Activated CD8-positive, alpha-beta memory T cell treated with anti-CD3 and anti-CD28 coated beads, Interleukin-2, amount 50 U/mL, for 24 hours (primary cell): ENCODE results near the gene REST.
"Not testable (repeated sequence)": the region's sequence is repeated elsewhere in the genome, so short reads cannot be mapped to it uniquely, and the experiment has no call there.

Experiments used
- DNase-seq: peaks from one replicate; pipeline ENCODE4 v3.0.0-alpha.2; 2020; ENCODE audit errors: extremely low read depth

Gene REST

GRCh38 chr4:56909086-56909894, 1.6 kb downstream of the REST start:
- DNase-seq: no peak

GRCh38 chr4:56910172-56910967, 2.7 kb downstream of the REST start:
- DNase-seq: no peak

GRCh38 chr4:56914336-56914735, 6.6 kb downstream of the REST start:
- no peak for DNase-seq

DNA sequence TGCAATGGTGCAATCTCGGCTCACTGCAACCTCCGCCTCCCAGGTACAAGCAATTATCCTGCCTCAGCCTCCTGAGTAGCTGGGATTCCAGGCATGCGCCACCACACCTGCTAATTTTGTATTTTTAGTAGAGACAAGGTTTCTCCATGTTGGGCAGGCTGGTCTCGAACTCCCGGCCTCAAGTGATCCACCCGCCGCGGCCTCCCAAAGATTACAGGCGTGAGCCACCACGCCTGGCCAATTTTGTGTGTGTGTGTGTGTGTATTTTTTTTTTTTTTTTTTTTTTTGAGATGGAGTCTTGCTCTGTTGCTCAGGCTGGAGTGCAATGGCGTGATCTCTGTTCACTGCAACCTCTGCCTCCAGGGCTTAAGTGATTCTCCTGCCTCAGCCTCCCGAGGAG, 7.3 kb downstream of the REST start:
- not testable (repeated sequence) for DNase-seq

DNA sequence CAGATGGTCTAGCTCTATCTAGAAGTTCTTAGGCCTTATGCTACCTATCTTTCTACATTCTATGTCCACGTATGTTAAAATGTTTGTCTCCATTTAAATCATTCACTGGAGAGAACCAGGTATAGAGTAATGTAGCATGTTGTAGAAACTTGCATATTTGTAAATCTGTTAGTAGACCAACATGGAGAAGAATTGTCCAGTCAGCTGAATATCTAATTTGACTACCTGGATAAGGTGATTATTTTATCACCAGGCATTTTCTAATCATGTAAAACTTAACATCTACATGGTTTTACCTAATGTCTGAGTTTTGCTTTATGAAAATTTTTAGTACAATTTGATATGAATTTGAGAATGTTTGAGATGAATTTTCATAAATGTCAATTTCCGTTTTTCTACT, 19.5 kb downstream of the REST start:
- DNase-seq: no peak

GRCh38 chr4:56930638-56931037, 22.9 kb downstream of the REST start:
- no peak for DNase-seq

GRCh38 chr4:56931924-56932323, 24.2 kb downstream of the REST start:
- no peak for DNase-seq

DNA sequence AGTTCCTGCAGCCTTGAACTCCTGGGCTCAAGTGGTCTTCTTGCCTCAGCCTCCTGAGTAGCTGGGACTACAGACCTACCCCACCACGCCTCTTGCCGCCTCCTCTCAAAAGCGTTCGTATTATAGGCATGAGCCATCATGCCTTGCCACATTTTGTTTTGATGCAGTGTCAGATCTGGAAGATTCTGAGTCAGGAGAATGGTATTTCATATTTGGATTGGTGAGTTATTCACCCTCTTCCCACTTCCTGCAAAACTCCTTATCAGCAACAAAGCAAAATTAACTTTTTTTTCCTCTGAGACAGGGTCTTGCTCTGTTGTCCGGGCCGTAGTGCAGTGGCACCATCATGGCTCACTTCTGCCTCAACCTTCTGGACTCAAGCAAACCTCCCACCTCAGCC, 29.6 kb downstream of the REST start:
- DNase-seq: no peak

DNA sequence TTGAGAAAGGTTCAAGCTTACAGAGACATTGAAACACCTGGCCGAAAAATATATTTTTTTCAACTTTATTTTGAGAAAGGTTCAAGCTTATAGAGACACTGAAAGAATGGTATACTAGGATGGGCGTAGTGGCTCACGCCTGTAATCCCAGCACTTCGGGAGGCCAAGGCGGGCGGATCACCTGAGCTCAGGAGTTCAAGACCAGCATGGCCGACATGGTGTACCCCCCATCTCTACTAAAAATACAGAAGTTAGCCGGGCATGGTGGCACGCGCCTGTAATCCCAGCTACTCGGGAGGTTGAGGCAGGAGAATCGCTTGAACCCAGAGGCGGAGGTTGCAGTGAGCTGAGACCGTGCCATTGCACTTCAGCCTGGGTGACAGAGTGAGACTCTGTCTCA, 32.1 kb downstream of the REST start:
- not testable (repeated sequence) for DNase-seq

- no peak for DNase-seq
Measured at GRCh38 chr4:56940403-56940802, 32.7 kb downstream of the REST start.

GRCh38 chr4:56940971-56941370, 33.3 kb downstream of the REST start:
- no peak for DNase-seq

DNA sequence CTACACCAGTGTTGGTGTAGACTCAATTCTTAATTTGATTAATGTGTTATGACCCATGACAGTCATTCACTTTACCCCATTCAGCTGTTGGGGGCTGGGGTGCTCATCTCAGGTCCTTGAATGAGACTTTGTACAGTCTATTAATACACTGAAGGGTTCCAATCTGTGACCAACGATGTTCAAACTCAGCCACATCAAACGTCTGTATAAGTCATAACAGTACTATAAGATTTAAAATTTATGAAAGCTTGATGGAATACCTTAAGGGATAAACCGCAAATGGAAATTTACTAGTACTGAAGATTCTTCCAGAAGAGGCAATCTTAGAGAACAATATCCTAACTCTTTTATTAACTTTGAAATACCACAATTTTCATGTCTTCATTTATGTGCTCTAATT, 33.7 kb downstream of the REST start:
- DNase-seq: no peak

GRCh38 chr4:56953680-56954520, 46.2 kb downstream of the REST start:
- DNase-seq: no peak

DNA sequence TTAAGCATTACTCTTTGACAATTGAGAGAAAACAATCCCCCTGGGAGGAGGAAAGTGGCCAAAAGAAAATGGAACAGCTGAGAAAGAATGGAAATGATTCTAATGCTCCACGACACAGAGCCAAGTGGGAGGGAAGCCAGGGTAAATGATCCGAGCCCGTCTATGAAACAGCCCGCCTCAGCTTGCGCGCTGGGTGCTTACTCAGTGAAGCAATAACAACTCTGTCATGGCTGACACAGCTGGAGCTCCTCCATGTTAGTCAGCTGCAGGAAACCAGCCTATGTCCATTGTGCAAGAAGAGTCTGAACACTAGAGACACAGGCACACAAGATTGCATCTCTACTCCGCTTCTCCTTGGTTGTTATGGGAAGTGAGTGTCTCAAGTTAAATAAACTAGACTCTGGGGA, 50.4 kb downstream of the REST start:
- no peak for DNase-seq

- DNase-seq: no peak
Measured at GRCh38 chr4:56959100-56959499, 51.4 kb downstream of the REST start.

GRCh38 chr4:56961107-56961500, 53.4 kb downstream of the REST start:
- DNase-seq: no peak

DNA sequence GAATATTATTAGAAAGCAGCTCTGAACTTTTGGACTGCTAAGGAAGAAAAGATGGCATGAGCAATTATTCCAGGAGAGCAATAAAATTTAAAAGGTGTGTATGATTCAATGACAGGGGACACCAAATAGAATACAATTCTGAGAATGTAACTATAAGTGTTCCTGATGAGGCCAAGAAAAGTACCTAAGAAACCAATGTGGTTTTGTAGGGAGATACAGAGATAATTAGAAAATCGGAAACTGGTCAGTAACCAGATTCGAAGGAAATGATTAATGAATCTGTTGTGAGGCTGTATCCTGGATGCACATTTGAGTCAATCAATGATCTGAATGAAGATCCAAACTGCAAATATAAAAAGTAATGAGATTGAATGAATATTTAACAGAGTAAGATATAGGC, 63.7 kb downstream of the REST start:
- DNase-seq: no peak

GRCh38 chr4:56972389-56972788, 64.7 kb downstream of the REST start:
- no peak for DNase-seq

GRCh38 chr4:56972809-56973208, 65.1 kb downstream of the REST start:
- DNase-seq: no peak

- DNase-seq: no peak
Measured at GRCh38 chr4:56973336-56973735, 65.6 kb downstream of the REST start.

DNA sequence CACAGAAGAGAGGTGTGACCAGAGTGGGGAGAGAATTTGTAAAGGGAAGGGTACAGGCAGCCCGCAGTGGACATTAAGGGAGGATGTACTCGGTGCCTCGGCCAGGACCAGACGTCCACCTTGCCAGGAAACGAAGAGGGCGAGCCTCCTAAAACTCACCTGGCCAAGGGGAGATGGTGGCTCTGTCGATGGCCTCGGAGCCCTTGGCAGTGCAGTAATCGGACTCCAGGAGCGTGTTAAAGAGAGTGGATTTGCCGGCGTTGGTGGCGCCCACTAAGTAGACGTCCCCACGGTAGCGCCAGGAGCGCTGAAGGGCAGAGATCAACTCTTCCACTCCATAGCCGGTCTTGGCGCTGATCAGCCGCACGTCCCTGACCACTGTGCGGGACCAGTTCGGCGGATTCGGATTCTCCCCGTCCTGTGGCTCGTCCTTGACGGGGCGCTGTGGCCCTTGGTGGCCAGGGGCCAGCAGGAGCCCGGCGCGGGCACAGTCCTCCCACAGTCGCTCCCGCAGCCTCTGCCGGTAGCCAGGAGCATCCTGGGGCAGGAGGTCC, 68.7 kb downstream of the REST start:
- DNase-seq: no peak

DNA sequence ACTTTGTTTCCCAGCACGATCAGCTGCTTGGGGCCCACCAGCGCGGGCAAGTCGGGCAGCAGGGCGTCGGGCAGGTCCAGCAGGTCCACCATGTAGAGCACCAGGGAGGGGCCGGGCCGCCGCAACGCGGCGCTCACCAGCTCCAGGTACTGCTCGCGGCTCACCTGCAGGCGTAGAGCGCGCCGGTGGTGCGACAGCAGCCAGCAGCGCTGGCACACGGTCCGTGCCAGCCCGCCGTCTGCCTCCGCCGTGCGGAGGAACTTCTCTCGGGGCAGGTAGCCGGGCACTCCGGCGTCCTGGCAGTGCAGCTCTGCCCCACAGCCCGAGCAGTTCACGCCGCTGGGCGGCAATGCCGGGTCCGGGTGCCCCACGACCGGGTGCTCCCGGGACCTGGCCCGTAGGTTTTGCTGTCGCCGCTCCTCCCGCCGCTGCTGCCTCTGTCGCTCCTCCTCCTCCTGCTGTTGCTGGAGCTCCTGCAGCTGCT, 69.2 kb downstream of the REST start:
- DNase-seq: no peak
